Gastrocnemius medialis (tissue), 4 donors: ENCODE data around the gene SYNJ2. TPM values are rescaled to one million over a fixed set of nuclear protein-coding genes. Genes with fewer than 3 reads are reported as not detected.

Experiments
- ATAC-seq, 2 donors: fragments of 150-250 bp; one replicate each; pipeline ENCODE4 v1.9.1; 2016
- DNase-seq, 2 donors: peaks; one replicate each; pipeline ENCODE4 v3.0.0-alpha.2; 2019
- H3K27ac ChIP-seq, 4 donors: fragments of 200-600 bp; sonication (generic); 1 replicate in 1 of 4; 2 replicates in 3 of 4; pipeline ENCODE4 v1.5.1; 2016 to 2018; ENCODE audit warnings: mild to moderate bottlenecking in 2 of 4, moderate library complexity in 1 of 4
- H3K27me3 ChIP-seq, 3 donors: fragments of 200-600 bp; sonication (generic) in 2 of 3; 1 replicate in 1 of 3; 2 replicates in 2 of 3; pipeline versions ENCODE4 v1.5.1 to v1.6.0; 2016 to 2019; ENCODE audit warnings: mild to moderate bottlenecking in 1 of 3, moderate library complexity in 1 of 3
- H3K36me3 ChIP-seq, 2 donors: fragments of 200-600 bp; sonication (generic) in 1 of 2; one replicate each; pipeline ENCODE4 v1.5.1; 2017 to 2018
- H3K4me1 ChIP-seq, 2 donors: fragments of 200-600 bp; sonication (generic) in 1 of 2; one replicate each; pipeline ENCODE4 v1.5.1; 2016 to 2017; ENCODE audit warnings: mild to moderate bottlenecking in 2 of 2
- H3K4me3 ChIP-seq, 4 donors: fragments of 200-600 bp; sonication (generic) in 3 of 4; 1 replicate in 1 of 4; 2 replicates in 3 of 4; pipeline ENCODE4 v1.5.1; 2016 to 2019; ENCODE audit warnings: mild to moderate bottlenecking in 2 of 4
- H3K9me3 ChIP-seq, 3 donors: fragments of 200-600 bp; sonication (generic) in 2 of 3; 1 replicate in 1 of 3; 2 replicates in 2 of 3; pipeline ENCODE4 v1.5.1; 2016 to 2019
- CTCF ChIP-seq, 5 experiments: fragments of 450-650 bp in 3 of 5; fragments of 200-600 bp in 2 of 5; sonication (generic) in 2 of 5; IDR thresholded peaks in 4 of 5; conservative IDR thresholded peaks in 1 of 5; 1 replicate in 4 of 5; 2 replicates in 1 of 5; pipeline ENCODE4 v1.5.1; 2016 to 2019; ENCODE audit warnings: antibody characterized with exemption in 5 of 5, mild to moderate bottlenecking in 3 of 5, moderate library complexity in 3 of 5
- POLR2A ChIP-seq, 2 donors: fragments of 450-650 bp; IDR thresholded peaks; one replicate each; pipeline ENCODE4 v1.6.1; 2017; ENCODE audit warnings: antibody characterized with exemption in 2 of 2, mild to moderate bottlenecking in 2 of 2, moderate library complexity in 2 of 2
- in situ Hi-C, 4 donors: fragments of 200-750 bp; cut with MboI; loops; one replicate each; pipeline versions ENCODE4 v1.15.0 to v1.8.0; 2017; ENCODE audit warnings: low sequenced_read_pairs in 4 of 4
- intact Hi-C: fragments of 100-400 bp; cut with DNase I; formaldehyde crosslinking; loops from one replicate; pipeline ENCODE4 v1.15.1; 2023; ENCODE audit warnings: low total_unique reads
- total RNA-seq, 4 donors: library from RNA; depleted of rRNA; stranded (reverse); fragments of >200 nt; gene quantifications; one replicate each; pipeline versions ENCODE4 v1.1.0 to v1.2.3, GENCODE V29; 2016

Gene SYNJ2
- total RNA-seq, 4 donors from 2014 or later = 3.9 to 17.0 (median 7.0) TPM

DNA sequence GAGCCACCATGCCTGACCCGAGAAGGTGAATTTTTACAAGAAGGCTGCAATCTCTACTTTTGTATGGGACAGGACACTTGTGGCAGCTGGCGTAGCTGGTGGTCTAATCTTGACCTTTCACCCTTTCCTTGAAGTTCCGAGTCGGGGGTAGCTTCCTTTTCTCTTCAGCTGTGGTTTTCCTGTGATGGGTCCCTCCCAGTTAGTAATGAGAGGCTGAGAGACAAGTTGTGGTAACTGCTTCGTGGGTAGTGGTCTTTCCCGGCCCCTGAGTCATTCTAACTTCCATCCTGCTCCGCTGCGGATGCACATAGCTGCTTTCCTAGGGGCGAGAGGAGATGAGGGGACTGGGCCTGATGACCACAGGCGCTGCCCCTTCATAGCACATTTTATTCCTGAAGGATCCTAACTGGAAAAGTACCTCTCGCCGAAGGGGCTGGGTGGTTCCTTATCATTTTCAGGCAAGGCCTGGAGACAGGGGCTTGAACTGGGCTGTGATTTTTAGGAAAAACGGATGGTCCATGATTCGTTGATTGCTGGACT is 3.1 kb downstream of the SYNJ2 start:
- Histone ChIP-seq H3K4me3 (no peak overlapping the region), H3K27ac (no peak overlapping the region), H3K36me3 (no peaks in the 10 kb centered on the region), H3K27me3 (no peaks in the 10 kb centered on the region), H3K4me1 (peaks cover 19 to 22% of the 10 kb centered on the region in 2 donors), H3K9me3 (no peaks in the 10 kb centered on the region)
- in situ Hi-C loops (loop anchor here in 3 of 4 donors (5.0 to 10.0 kb wide), 2 partner anchors 80 to 88 kb away; no protein-coding TSS in a partner anchor), intact Hi-C loops (loop anchor here (5.0 kb wide), 1 partner anchor 162 kb away; the partner anchor contains the start of gene SNX9)
- no peak for DNase-seq
- TF ChIP-seq POLR2A (IDR thresholded peaks at IDR 0.05) (no peak), CTCF (IDR thresholded peaks at IDR 0.05 in 4 of 5, conservative IDR thresholded peaks at IDR 0.05 in 1 of 5) (no peak)
- no peak for ATAC-seq

GRCh38 chr6:157985378-157986155 is 3.9 kb downstream of the SYNJ2 start:
- ATAC-seq (no peak), DNase-seq (no peak)
- TF ChIP-seq POLR2A (IDR thresholded peaks at IDR 0.05) = no peak
- no peak for TF ChIP-seq CTCF (IDR thresholded peaks at IDR 0.05 in 4 of 5, conservative IDR thresholded peaks at IDR 0.05 in 1 of 5)
- no peaks in the 10 kb centered on the region for H3K9me3 ChIP-seq
- H3K4me3 ChIP-seq = no peak overlapping the region
- H3K4me1 ChIP-seq = peaks cover 27 to 30% of the 10 kb centered on the region in 2 donors
- no peaks in the 10 kb centered on the region for H3K27me3 ChIP-seq
- no peak overlapping the region for H3K27ac ChIP-seq
- intact Hi-C loops = no loop called here
- H3K36me3 ChIP-seq = no peaks in the 10 kb centered on the region
- in situ Hi-C loops = loop anchor here in 3 of 4 donors (5.0 to 10.0 kb wide), 2 partner anchors 79 to 87 kb away; no protein-coding TSS in a partner anchor

GRCh38 chr6:157987788-157988699 is 6.4 kb downstream of the SYNJ2 start:
- Histone ChIP-seq H3K4me3 (no peak overlapping the region), H3K9me3 (no peaks in the 10 kb centered on the region), H3K27me3 (no peaks in the 10 kb centered on the region), H3K4me1 (peaks cover 23 to 29% of the 10 kb centered on the region in 2 donors), H3K36me3 (no peaks in the 10 kb centered on the region), H3K27ac (peak overlapping the region; percentile 46 to 74 (median 62))
- DNase-seq = no peak
- no peak for TF ChIP-seq CTCF (IDR thresholded peaks at IDR 0.05 in 4 of 5, conservative IDR thresholded peaks at IDR 0.05 in 1 of 5)
- TF ChIP-seq POLR2A (IDR thresholded peaks at IDR 0.05) = no peak
- intact Hi-C loops = no loop called here
- peak in 1 of 2 donors; percentile 36 for ATAC-seq
- in situ Hi-C loops = loop anchor here in 3 of 4 donors (5.0 to 10.0 kb wide), 2 partner anchors 77 to 84 kb away; no protein-coding TSS in a partner anchor

- Histone ChIP-seq H3K4me3 (no peak overlapping the region), H3K9me3 (no peaks in the 10 kb centered on the region), H3K4me1 (peaks cover 28 to 29% of the 10 kb centered on the region in 2 donors), H3K36me3 (no peaks in the 10 kb centered on the region), H3K27ac (peak overlapping the region; percentile 46 to 74 (median 62)), H3K27me3 (no peaks in the 10 kb centered on the region)
- DNase-seq = no peak
- in situ Hi-C loops = loop anchor here in 3 of 4 donors (5.0 to 10.0 kb wide), 2 partner anchors 76 to 84 kb away; no protein-coding TSS in a partner anchor
- TF ChIP-seq POLR2A (IDR thresholded peaks at IDR 0.05) (no peak), CTCF (IDR thresholded peaks at IDR 0.05 in 4 of 5, conservative IDR thresholded peaks at IDR 0.05 in 1 of 5) (no peak)
- ATAC-seq = no peak
- intact Hi-C loops = no loop called here
These were observed 7.0 kb downstream of the SYNJ2 start for GRCh38 chr6:157988700-157989063.
